Liver (tissue), 3 donors: ENCODE measurements around the gene TEX55.

Experiments
- EGR1 ChIP-seq, 2 donors: IDR thresholded peaks; 2 replicates each; pipeline ENCODE4 v1.6.1; 2016 to 2018; ENCODE audit warnings: antibody characterized with exemption in 2 of 2, low read depth in 2 of 2
- YY1 ChIP-seq: IDR thresholded peaks from 2 replicates; pipeline ENCODE4 v1.6.1; 2016; ENCODE audit warnings: antibody characterized with exemption, mild to moderate bottlenecking
- TF ChIP-seq, protein P1 (sequence below): fragments of 150-350 bp; IDR thresholded peaks from 2 replicates; pipeline ENCODE4 v1.5.1; 2017; ENCODE audit warnings: improper control_type of control experiment, low read depth, low read length; ENCODE audit not compliant: missing input control
- donor health status: healthy.
- donor health status: healthy.

DNA sequence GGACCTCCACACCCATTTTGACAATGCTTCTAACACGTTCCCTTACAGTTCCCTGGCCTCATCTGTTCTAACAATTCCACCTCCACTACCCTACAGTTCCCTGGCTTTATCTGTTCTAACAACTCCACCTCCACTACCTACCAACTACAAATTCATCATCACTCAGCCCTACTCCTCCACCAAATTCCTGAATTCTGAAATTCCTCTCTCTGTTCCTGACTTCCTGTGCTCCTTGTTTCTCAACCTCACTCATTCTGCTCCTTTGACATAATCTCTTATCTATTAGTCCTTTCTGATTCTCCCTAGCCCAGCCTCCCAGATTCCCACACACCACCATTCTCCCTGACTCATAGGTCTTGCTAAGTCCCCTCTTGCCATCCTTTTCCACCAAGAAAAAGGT lies 49.9 kb downstream of the TEX55 start:
- no peak for TF ChIP-seq YY1
- TF ChIP-seq, protein P1, sequence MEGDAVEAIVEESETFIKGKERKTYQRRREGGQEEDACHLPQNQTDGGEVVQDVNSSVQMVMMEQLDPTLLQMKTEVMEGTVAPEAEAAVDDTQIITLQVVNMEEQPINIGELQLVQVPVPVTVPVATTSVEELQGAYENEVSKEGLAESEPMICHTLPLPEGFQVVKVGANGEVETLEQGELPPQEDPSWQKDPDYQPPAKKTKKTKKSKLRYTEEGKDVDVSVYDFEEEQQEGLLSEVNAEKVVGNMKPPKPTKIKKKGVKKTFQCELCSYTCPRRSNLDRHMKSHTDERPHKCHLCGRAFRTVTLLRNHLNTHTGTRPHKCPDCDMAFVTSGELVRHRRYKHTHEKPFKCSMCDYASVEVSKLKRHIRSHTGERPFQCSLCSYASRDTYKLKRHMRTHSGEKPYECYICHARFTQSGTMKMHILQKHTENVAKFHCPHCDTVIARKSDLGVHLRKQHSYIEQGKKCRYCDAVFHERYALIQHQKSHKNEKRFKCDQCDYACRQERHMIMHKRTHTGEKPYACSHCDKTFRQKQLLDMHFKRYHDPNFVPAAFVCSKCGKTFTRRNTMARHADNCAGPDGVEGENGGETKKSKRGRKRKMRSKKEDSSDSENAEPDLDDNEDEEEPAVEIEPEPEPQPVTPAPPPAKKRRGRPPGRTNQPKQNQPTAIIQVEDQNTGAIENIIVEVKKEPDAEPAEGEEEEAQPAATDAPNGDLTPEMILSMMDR, result no peak
- no peak for TF ChIP-seq EGR1 (IDR thresholded peaks at IDR 0.05; ENCODE audit: low read depth in 2 of 2)
